A673 (cell line): ENCODE data around the gene TP53BP2. TPM values are rescaled to one million over a fixed set of nuclear protein-coding genes. Genes with fewer than 3 reads are reported as not detected.

ENCODE experiments used
- BruUV-seq: library from RNA; stranded (reverse); fragments of 400-500 nt; replicated peaks from 2 replicates; lab custom pipeline; 2021; lab: Mats Ljungman, UMichigan
- CTCF ChIA-PET: fragments of 300-600 bp; sonication (Branson Sonifier 250); formaldehyde crosslinking; loops from one replicate; lab custom pipeline; 2022; ENCODE audit warnings: antibody characterized with exemption; lab: Charles Lee
- POLR2A ChIA-PET: fragments of 300-600 bp; sonication (Branson Sonifier 250); formaldehyde crosslinking; loops from one replicate; lab custom pipeline; 2022; ENCODE audit warnings: antibody characterized with exemption; ENCODE audit not compliant: low non-redundant PET; lab: Charles Lee
- DNase-seq: peaks from one replicate; pipeline ENCODE4 v3.0.0-alpha.2; 2015; ENCODE audit warnings: low spot score
- H3K27ac ChIP-seq: fragments of 200-600 bp; sonication (generic); 2 replicates; pipeline ENCODE4 v1.5.1; 2016; ENCODE audit warnings: mixed run types, low read depth, mild to moderate bottlenecking, mixed read lengths, antibody characterized with exemption, low read length; ENCODE audit not compliant: poor library complexity, severe bottlenecking
- H3K27me3 ChIP-seq: fragments of 200-600 bp; sonication (generic); replicated peaks from 2 replicates; pipeline ENCODE4 v1.6.1; 2017; ENCODE audit warnings: mixed run types, low read depth, mild to moderate bottlenecking, mixed read lengths, antibody characterized with exemption, low read length; ENCODE audit not compliant: insufficient read depth, poor library complexity
- H3K36me3 ChIP-seq: fragments of 200-600 bp; sonication (generic); 2 replicates; pipeline ENCODE4 v1.6.1; 2016; ENCODE audit warnings: mixed run types, mild to moderate bottlenecking, mixed read lengths, antibody characterized with exemption, low read length; ENCODE audit not compliant: insufficient read depth, poor library complexity, severe bottlenecking
- H3K4me1 ChIP-seq: fragments of 200-600 bp; sonication (generic); 2 replicates; pipeline ENCODE4 v1.6.1; 2017; ENCODE audit warnings: mixed run types, mild to moderate bottlenecking, mixed read lengths, antibody characterized with exemption, low read length; ENCODE audit not compliant: insufficient read depth, poor library complexity, severe bottlenecking
- H3K4me3 ChIP-seq: fragments of 200-600 bp; sonication (generic); 2 replicates; pipeline ENCODE4 v1.5.1; 2016; ENCODE audit warnings: low read depth, mixed run types, mild to moderate bottlenecking, mixed read lengths, low read length; ENCODE audit not compliant: poor library complexity, severe bottlenecking
- H3K9me3 ChIP-seq: fragments of 200-600 bp; sonication (generic); 2 replicates; pipeline ENCODE4 v1.6.1; 2016; ENCODE audit warnings: mixed run types, low read depth, mild to moderate bottlenecking, mixed read lengths, antibody characterized with exemption, low read length; ENCODE audit not compliant: poor library complexity, severe bottlenecking
- EZH2 ChIP-seq: fragments of 200-600 bp; sonication (generic); IDR thresholded peaks from 2 replicates; pipeline ENCODE4 v1.6.1; 2017; ENCODE audit warnings: borderline replicate concordance, low read depth, mild to moderate bottlenecking, mixed read lengths, antibody characterized with exemption, low read length; ENCODE audit not compliant: poor library complexity, severe bottlenecking
- intact Hi-C: fragments of 100-400 bp; cut with micrococcal nuclease; formaldehyde crosslinking; loops from one replicate; pipeline ENCODE4 v1.10.0; 2022; ENCODE audit not compliant: unreplicated experiment
- total RNA-seq: library from RNA; stranded (reverse); gene quantifications from 2 replicates; pipeline ENCODE4 v1.2.3, GENCODE V29; 2021
- TF ChIP-seq, protein P1 (sequence below): fragments of 300-800, 200-600 bp; sonication (generic); conservative IDR thresholded peaks from 2 replicates; pipeline ENCODE4 v1.5.1; 2017; ENCODE audit warnings: low read depth, mild to moderate bottlenecking, antibody characterized with exemption, low read length, moderate library complexity, mixed read lengths

The TP53BP2 gene
- total RNA-seq, 1 experiment from 2014 or later: 93.3 TPM

DNA sequence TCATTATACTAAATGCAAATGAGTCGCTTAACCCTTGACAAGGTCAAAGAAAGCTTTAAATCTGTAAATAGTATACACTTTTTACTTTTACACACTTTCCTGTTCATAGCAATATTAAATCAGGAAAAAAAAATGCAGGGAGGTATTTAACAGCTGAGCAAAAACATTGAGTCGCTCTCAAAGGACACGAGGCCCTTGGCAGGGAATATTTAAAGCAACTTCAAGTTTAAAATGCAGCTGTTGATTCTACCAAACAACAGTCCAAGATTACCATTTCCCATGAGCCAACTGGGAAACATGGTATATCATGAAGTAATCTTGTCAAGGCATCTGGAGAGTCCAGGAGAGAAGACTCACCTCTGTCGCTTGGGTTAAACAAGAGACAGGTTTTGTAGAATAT, 70.7 kb downstream of the TP53BP2 start:
- intact Hi-C loops: no loop called here
- H3K27me3 ChIP-seq: no peaks in the 10 kb centered on the region
- ChIA-PET CTCF (no interaction called here), POLR2A (no interaction called here)
- no peaks in the 10 kb centered on the region for H3K9me3 ChIP-seq
- no peak overlapping the region for H3K27ac ChIP-seq
- TF ChIP-seq EZH2: no peak
- TF ChIP-seq, protein P1, sequence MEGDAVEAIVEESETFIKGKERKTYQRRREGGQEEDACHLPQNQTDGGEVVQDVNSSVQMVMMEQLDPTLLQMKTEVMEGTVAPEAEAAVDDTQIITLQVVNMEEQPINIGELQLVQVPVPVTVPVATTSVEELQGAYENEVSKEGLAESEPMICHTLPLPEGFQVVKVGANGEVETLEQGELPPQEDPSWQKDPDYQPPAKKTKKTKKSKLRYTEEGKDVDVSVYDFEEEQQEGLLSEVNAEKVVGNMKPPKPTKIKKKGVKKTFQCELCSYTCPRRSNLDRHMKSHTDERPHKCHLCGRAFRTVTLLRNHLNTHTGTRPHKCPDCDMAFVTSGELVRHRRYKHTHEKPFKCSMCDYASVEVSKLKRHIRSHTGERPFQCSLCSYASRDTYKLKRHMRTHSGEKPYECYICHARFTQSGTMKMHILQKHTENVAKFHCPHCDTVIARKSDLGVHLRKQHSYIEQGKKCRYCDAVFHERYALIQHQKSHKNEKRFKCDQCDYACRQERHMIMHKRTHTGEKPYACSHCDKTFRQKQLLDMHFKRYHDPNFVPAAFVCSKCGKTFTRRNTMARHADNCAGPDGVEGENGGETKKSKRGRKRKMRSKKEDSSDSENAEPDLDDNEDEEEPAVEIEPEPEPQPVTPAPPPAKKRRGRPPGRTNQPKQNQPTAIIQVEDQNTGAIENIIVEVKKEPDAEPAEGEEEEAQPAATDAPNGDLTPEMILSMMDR: no peak
- no peaks in the 10 kb centered on the region for H3K4me1 ChIP-seq
- no TSS peak for BruUV-seq
- no peak overlapping the region for H3K4me3 ChIP-seq
- H3K36me3 ChIP-seq: peaks cover 97% of the 10 kb centered on the region
- no peak for DNase-seq

- BruUV-seq: no TSS peak
- TF ChIP-seq, protein P1: no peak
- ChIA-PET POLR2A (no interaction called here), CTCF (no interaction called here)
- Histone ChIP-seq H3K4me1 (no peaks in the 10 kb centered on the region), H3K36me3 (peaks cover 97% of the 10 kb centered on the region), H3K4me3 (no peak overlapping the region), H3K27me3 (no peaks in the 10 kb centered on the region), H3K27ac (no peak overlapping the region), H3K9me3 (no peaks in the 10 kb centered on the region)
- no peak for DNase-seq
- intact Hi-C loops: no loop called here
Measured at GRCh38 chr1:223774134-223774814, 71.5 kb downstream of the TP53BP2 start.

- DNase-seq: no peak
- TF ChIP-seq EZH2: no peak
- TF ChIP-seq, protein P1: no peak
- ChIA-PET POLR2A (interaction anchor here (0.7 kb wide), 1 partner anchor 410 kb away, joined by 3 read pairs; no protein-coding TSS in a partner anchor), CTCF (no interaction called here)
- Histone ChIP-seq H3K27me3 (no peaks in the 10 kb centered on the region), H3K4me1 (no peaks in the 10 kb centered on the region), H3K36me3 (peaks cover 88% of the 10 kb centered on the region), H3K27ac (no peak overlapping the region), H3K4me3 (no peak overlapping the region), H3K9me3 (no peaks in the 10 kb centered on the region)
- BruUV-seq: no TSS peak
- intact Hi-C loops: no loop called here
Measured at GRCh38 chr1:223772771-223773160, 73.0 kb downstream of the TP53BP2 start.
